ENCODE measurements around the gene CENPH. TPM values are rescaled to one million over a fixed set of nuclear protein-coding genes. Genes with fewer than 3 reads are reported as not detected.
"Not testable (repeated sequence)": the region's sequence is repeated elsewhere in the genome, so short reads cannot be mapped to it uniquely, and the experiment has no call there.

Gene CENPH
- total and polyA plus RNA-seq, 8 donors: 4.1 to 30.9 (median 19.4) TPM

DNA sequence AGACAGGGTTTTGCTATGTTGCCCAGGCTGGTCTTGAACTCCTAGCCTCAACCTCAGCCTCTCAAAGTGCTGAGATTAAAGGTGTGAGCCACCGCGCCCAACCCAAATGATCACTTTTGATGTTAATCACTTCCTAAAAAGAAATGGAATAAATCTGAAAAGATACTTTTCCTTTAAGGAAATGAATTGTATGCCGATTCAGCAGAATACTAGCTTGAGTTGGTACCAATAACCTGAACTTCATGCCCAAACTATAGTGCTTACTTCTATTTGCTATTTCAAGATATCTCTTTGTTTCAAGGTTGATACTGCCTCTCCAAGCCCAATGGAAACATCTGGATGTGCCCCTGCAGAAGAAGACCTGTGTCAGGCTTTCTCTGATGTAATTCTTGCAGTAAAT is 18.4 kb upstream of the CENPH start:
- no peak for DNase-seq
- Histone ChIP-seq H3K9me3 (no peaks in the 10 kb centered on the region), H3K4me3 (no peak overlapping the region), H3K36me3 (peaks cover 0 to 41% of the 10 kb centered on the region in 2 donors), H3K27me3 (no peaks in the 10 kb centered on the region), H3K4me1 (peaks cover 0 to 17% of the 10 kb centered on the region in 2 donors), H3K27ac (no peak overlapping the region)
- intact Hi-C loops (cut with DNase I): no loop called here
- TF ChIP-seq CTCF (IDR thresholded peaks at IDR 0.05): no peak
- ATAC-seq: no peak

- H3K4me3 ChIP-seq; H3K9me3 ChIP-seq; H3K27me3 ChIP-seq; DNase-seq; intact Hi-C loops (cut with DNase I); H3K4me1 ChIP-seq; H3K27ac ChIP-seq; ATAC-seq: not testable (repeated sequence)
- H3K36me3 ChIP-seq: peaks cover 0 to 14% of the 10 kb centered on the region in 2 donors
Observed at GRCh38 chr5:69181659-69182293, 7.6 kb upstream of the CENPH start.

DNA sequence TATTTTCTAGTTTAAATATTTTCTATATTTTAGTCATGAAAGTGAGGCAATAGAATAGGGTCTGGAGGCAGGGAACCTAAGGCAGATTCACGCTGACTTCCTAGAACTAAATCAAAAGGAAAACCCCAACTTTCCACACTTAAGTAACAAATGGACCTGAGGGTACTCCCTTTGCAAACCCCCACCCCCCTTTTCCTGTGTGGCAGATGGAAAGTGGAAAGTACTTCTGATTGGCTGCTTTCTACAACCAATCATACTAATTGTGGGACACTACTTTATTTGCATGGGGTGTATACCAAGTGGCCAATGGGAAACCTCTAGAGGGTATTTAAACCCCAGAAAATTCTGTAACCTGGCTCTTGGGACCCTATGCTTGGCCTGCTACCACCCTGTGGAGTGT is 4.8 kb upstream of the CENPH start:
- Histone ChIP-seq H3K36me3 (no peaks in the 10 kb centered on the region), H3K9me3 (peaks cover 0 to 4% of the 10 kb centered on the region in 2 donors), H3K27ac (no peak overlapping the region), H3K27me3 (no peaks in the 10 kb centered on the region), H3K4me1 (peaks cover 0 to 6% of the 10 kb centered on the region in 2 donors), H3K4me3 (no peak overlapping the region)
- intact Hi-C loops (cut with DNase I): no loop called here
- DNase-seq: no peak
- no peak for TF ChIP-seq CTCF (IDR thresholded peaks at IDR 0.05)
- no peak for ATAC-seq

DNA sequence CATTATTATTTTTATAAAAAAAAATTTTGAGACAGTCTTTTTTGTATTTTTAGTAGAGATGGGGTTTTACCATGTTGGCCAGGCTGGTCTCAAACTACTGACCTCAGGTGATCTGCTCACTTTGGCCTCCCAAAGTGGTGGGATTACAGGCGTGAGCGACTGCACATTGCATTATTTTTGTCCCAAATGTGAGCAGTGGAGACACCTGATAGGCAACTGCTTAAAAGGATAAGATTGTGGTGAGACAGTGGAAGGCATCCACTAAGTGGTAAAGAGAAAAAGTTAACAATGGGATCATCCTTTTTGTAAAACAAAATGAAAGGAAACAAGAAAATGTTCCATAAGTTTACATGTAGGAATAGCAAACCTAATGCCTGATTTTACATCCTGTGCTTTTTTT is 2.0 kb upstream of the CENPH start:
- intact Hi-C loops (cut with DNase I): no loop called here
- H3K4me1 ChIP-seq: peaks cover 0 to 14% of the 10 kb centered on the region in 2 donors
- TF ChIP-seq CTCF (IDR thresholded peaks at IDR 0.05): no peak
- no peak overlapping the region for H3K4me3 ChIP-seq
- H3K27ac ChIP-seq: no peak overlapping the region
- ATAC-seq: no peak
- DNase-seq: no peak
- no peaks in the 10 kb centered on the region for H3K36me3 ChIP-seq
- no peaks in the 10 kb centered on the region for H3K9me3 ChIP-seq
- H3K27me3 ChIP-seq: no peaks in the 10 kb centered on the region

- H3K9me3 ChIP-seq: no peaks in the 10 kb centered on the region
- intact Hi-C loops (cut with DNase I): no loop called here
- H3K36me3 ChIP-seq: no peaks in the 10 kb centered on the region
- H3K4me1 ChIP-seq: peaks cover 0 to 14% of the 10 kb centered on the region in 2 donors
- peak overlapping the region; percentile 63 to 68 for H3K4me3 ChIP-seq
- DNase-seq (no peak), ATAC-seq (peak; percentile 17)
- H3K27ac ChIP-seq: peak overlapping the region; percentile 78 to 89
- TF ChIP-seq CTCF (IDR thresholded peaks at IDR 0.05): no peak
- H3K27me3 ChIP-seq: no peaks in the 10 kb centered on the region
Observed at GRCh38 chr5:69188811-69189161, 597 bp upstream of the CENPH start.

GRCh38 chr5:69202497-69202896 is 13.1 kb downstream of the CENPH start:
- H3K9me3 ChIP-seq: no peaks in the 10 kb centered on the region
- TF ChIP-seq CTCF (IDR thresholded peaks at IDR 0.05): no peak
- H3K27ac ChIP-seq: no peak overlapping the region
- H3K4me3 ChIP-seq: no peak overlapping the region
- H3K36me3 ChIP-seq: no peaks in the 10 kb centered on the region
- DNase-seq (no peak), ATAC-seq (no peak)
- intact Hi-C loops (cut with DNase I): no loop called here
- H3K4me1 ChIP-seq: peaks cover 0 to 4% of the 10 kb centered on the region in 2 donors
- no peaks in the 10 kb centered on the region for H3K27me3 ChIP-seq

Data from left lung (tissue), 10 donors.